Panc1 (cell line): Measurements from ENCODE around the gene IFNA7. TPM values are rescaled to one million over a fixed set of nuclear protein-coding genes. Genes with fewer than 3 reads are reported as not detected.
"Not testable (repeated sequence)": the region's sequence is repeated elsewhere in the genome, so short reads cannot be mapped to it uniquely, and the experiment has no call there.

Experiments
- ATAC-seq: fragments of 200-7000 bp; cut with Tn5 transposase; 2 replicates; pipeline ENCODE4 v1.9.1; 2020; ENCODE audit warnings: mild to moderate bottlenecking, moderate library complexity
- BruUV-seq: library from RNA; stranded (reverse); fragments of 400-500 nt; replicated peaks from 2 replicates; lab custom pipeline; 2021; lab: Mats Ljungman, UMichigan
- CTCF ChIA-PET: fragments of 300-600 bp; sonication (Branson Sonifier 250); formaldehyde crosslinking; loops from one replicate; lab custom pipeline; 2022; ENCODE audit warnings: antibody characterized with exemption; lab: Charles Lee
- POLR2A ChIA-PET: fragments of 300-600 bp; sonication (Branson Sonifier 250); formaldehyde crosslinking; loops from one replicate; lab custom pipeline; 2022; ENCODE audit warnings: antibody characterized with exemption; lab: Charles Lee
- DNase-seq: peaks from one replicate; pipeline ENCODE4 v3.0.0-alpha.2; 2010; ENCODE audit warnings: low read depth, low spot score
- H3K27ac ChIP-seq: 2 replicates; pipeline ENCODE4 v1.5.1; 2011; ENCODE audit warnings: mild to moderate bottlenecking, low read length, inconsistent platforms
- H3K27me3 ChIP-seq: fragments of 200-500 bp; sonication (Bioruptor generic); 2 replicates; pipeline ENCODE4 v1.6.0; 2014; ENCODE audit warnings: low read length, inconsistent platforms; ENCODE audit not compliant: control insufficient read depth, insufficient read depth
- H3K36me3 ChIP-seq: fragments of 200-500 bp; sonication (Bioruptor generic); 2 replicates; pipeline ENCODE4 v1.5.1; 2014; ENCODE audit warnings: inconsistent platforms, mild to moderate bottlenecking, low read length, moderate library complexity; ENCODE audit not compliant: control insufficient read depth, insufficient read depth
- H3K4me1 ChIP-seq: 2 replicates; pipeline ENCODE4 v1.5.1; 2011; ENCODE audit warnings: inconsistent platforms, mild to moderate bottlenecking, low read length, moderate library complexity; ENCODE audit not compliant: control insufficient read depth, insufficient read depth
- H3K4me3 ChIP-seq, 2 experiments: 2 replicates each; pipeline ENCODE4 v1.5.1; 2011 to 2012; ENCODE audit warnings: low read depth in 2 of 2, low read length in 2 of 2, mild to moderate bottlenecking in 2 of 2, inconsistent platforms in 1 of 2, moderate library complexity in 1 of 2
- H3K9me3 ChIP-seq: fragments of 200-500 bp; sonication (Bioruptor generic); 2 replicates; pipeline ENCODE4 v1.5.1; 2014; ENCODE audit warnings: low read depth, mild to moderate bottlenecking, inconsistent platforms, low read length, moderate library complexity; ENCODE audit not compliant: control insufficient read depth, insufficient read depth
- CTCF ChIP-seq: fragments of 450-650 bp; IDR thresholded peaks from 2 replicates; pipeline ENCODE4 v1.5.1; 2017; ENCODE audit warnings: mild to moderate bottlenecking
- POLR2AphosphoS5 ChIP-seq: IDR thresholded peaks from 2 replicates; pipeline ENCODE4 v1.6.1; 2012; ENCODE audit warnings: mild to moderate bottlenecking, low read depth, low read length, moderate library complexity
- SIN3A ChIP-seq: IDR thresholded peaks from 2 replicates; pipeline ENCODE4 v1.6.1; 2012; ENCODE audit warnings: low read depth, mild to moderate bottlenecking, low read length, moderate library complexity, borderline replicate concordance; ENCODE audit not compliant: insufficient read depth
- TCF7L2 ChIP-seq: IDR thresholded peaks from 2 replicates; pipeline ENCODE4 v1.6.1; 2011; ENCODE audit warnings: mild to moderate bottlenecking, low read depth, low read length, inconsistent platforms
- in situ Hi-C: cut with HindIII; loops from 2 replicates; pipeline ENCODE4 v1.10.0; 2016; ENCODE audit warnings: low sequenced_read_pairs, low pct_unique_long_range_greater_than_20kb
- intact Hi-C: fragments of 100-400 bp; cut with micrococcal nuclease; formaldehyde crosslinking; loops from one replicate; pipeline ENCODE4 v1.10.0; 2022; ENCODE audit not compliant: unreplicated experiment
- total RNA-seq: library from RNA; stranded (reverse); gene quantifications from one replicate; pipeline ENCODE4 v1.2.1, GENCODE V29; 2021; ENCODE audit not compliant: unreplicated experiment
- TF ChIP-seq, protein P1 (sequence below), 2 experiments: IDR thresholded peaks; 2 replicates each; pipeline ENCODE4 v1.6.1; 2011 to 2012; ENCODE audit warnings: low read depth in 2 of 2, control low read depth in 1 of 2, low read length in 1 of 2, mild to moderate bottlenecking in 1 of 2, moderate library complexity in 1 of 2; ENCODE audit not compliant: insufficient read depth in 1 of 2

Gene IFNA7
- total RNA-seq, 1 experiment from 2014 or later = not detected

GRCh38 chr9:21233258-21233657, 31.3 kb upstream of the IFNA7 start:
- ATAC-seq = no peak
- no peaks in the 10 kb centered on the region for H3K4me1 ChIP-seq
- ChIA-PET POLR2A (no interaction called here), CTCF (interaction anchor here (0.7 kb wide), 1 partner anchor 1406 kb away, joined by 6 read pairs; no protein-coding TSS in a partner anchor)
- no peaks in the 10 kb centered on the region for H3K9me3 ChIP-seq
- intact Hi-C loops (no loop called here), in situ Hi-C loops (no loop called here)
- H3K4me3 ChIP-seq = no peak overlapping the region
- TF ChIP-seq, protein P1, sequence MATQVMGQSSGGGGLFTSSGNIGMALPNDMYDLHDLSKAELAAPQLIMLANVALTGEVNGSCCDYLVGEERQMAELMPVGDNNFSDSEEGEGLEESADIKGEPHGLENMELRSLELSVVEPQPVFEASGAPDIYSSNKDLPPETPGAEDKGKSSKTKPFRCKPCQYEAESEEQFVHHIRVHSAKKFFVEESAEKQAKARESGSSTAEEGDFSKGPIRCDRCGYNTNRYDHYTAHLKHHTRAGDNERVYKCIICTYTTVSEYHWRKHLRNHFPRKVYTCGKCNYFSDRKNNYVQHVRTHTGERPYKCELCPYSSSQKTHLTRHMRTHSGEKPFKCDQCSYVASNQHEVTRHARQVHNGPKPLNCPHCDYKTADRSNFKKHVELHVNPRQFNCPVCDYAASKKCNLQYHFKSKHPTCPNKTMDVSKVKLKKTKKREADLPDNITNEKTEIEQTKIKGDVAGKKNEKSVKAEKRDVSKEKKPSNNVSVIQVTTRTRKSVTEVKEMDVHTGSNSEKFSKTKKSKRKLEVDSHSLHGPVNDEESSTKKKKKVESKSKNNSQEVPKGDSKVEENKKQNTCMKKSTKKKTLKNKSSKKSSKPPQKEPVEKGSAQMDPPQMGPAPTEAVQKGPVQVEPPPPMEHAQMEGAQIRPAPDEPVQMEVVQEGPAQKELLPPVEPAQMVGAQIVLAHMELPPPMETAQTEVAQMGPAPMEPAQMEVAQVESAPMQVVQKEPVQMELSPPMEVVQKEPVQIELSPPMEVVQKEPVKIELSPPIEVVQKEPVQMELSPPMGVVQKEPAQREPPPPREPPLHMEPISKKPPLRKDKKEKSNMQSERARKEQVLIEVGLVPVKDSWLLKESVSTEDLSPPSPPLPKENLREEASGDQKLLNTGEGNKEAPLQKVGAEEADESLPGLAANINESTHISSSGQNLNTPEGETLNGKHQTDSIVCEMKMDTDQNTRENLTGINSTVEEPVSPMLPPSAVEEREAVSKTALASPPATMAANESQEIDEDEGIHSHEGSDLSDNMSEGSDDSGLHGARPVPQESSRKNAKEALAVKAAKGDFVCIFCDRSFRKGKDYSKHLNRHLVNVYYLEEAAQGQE (IDR thresholded peaks at IDR 0.05; ENCODE audit: insufficient read depth in 1 of 2, low read depth in 2 of 2, low read length in 1 of 2) = no peak
- TF ChIP-seq SIN3A (no peak), TCF7L2 (no peak), POLR2AphosphoS5 (no peak), CTCF (no peak)
- H3K27ac ChIP-seq = no peak overlapping the region
- no peaks in the 10 kb centered on the region for H3K27me3 ChIP-seq
- DNase-seq = no peak
- H3K36me3 ChIP-seq = no peaks in the 10 kb centered on the region
- no TSS peak for BruUV-seq

GRCh38 chr9:21228122-21228521, 26.1 kb upstream of the IFNA7 start, which contains the start of gene IFNA17:
IFNA17 (minus strand) TSS chr9:21228222; CDS start chr9:21228173, 49 bp downstream.
- intact Hi-C loops = no loop called here
- no TSS peak for BruUV-seq
- TF ChIP-seq TCF7L2 (no peak), POLR2AphosphoS5 (no peak), CTCF (no peak), SIN3A (no peak)
- TF ChIP-seq, protein P1 (IDR thresholded peaks at IDR 0.05; ENCODE audit: insufficient read depth in 1 of 2, low read depth in 2 of 2, low read length in 1 of 2) = no peak
- no peaks in the 10 kb centered on the region for H3K36me3 ChIP-seq
- no peaks in the 10 kb centered on the region for H3K4me1 ChIP-seq
- DNase-seq (no peak), ATAC-seq (no peak)
- no peaks in the 10 kb centered on the region for H3K27me3 ChIP-seq
- H3K9me3 ChIP-seq = no peaks in the 10 kb centered on the region
- in situ Hi-C loops = no loop called here
- POLR2A ChIA-PET = no interaction called here
- no peak within 1 kb of the TSS for H3K27ac ChIP-seq
- CTCF ChIA-PET = no interaction called here
- no peak within 1 kb of the TSS for H3K4me3 ChIP-seq

DNA sequence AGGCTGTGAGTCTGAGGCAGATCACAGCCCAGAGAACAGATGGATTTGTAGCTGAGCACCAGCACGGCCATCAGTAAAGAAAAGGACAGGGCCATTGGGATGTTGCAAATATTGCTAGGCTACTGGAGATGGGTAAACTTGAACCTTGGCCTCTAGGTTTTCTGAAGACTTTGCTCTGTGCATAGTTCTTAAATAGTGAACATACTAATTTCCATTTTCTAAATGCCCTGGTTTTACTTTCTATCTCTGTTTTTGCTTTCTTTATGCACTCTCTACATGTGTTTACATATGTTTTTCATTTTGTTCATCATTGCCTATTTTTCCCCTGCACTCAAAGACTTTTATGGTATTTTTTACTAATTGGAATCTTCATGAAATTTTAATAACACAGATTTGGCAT, 15.2 kb upstream of the IFNA7 start, which contains the start of gene IFNA16:
IFNA16 (minus strand) TSS at position 101 of the 400 bp plus-strand sequence; CDS start at position 95, 6 bp downstream.
- BruUV-seq, CTCF ChIA-PET, intact Hi-C loops, DNase-seq, ATAC-seq, H3K27me3 ChIP-seq, H3K27ac ChIP-seq, in situ Hi-C loops, H3K9me3 ChIP-seq, H3K4me3 ChIP-seq, H3K4me1 ChIP-seq, H3K36me3 ChIP-seq, POLR2A ChIA-PET: not testable (repeated sequence)
